Placental epithelial cell (primary cell): ENCODE measurements around the gene FBXO17. TPM values are rescaled to one million over a fixed set of nuclear protein-coding genes. Genes with fewer than 3 reads are reported as not detected.

Experiments
- total RNA-seq: library from RNA; depleted of rRNA; stranded (reverse); fragments of >200 nt; gene quantifications from 2 replicates; pipeline ENCODE4 v1.2.3, GENCODE V29; 2012

Gene FBXO17, protein sequence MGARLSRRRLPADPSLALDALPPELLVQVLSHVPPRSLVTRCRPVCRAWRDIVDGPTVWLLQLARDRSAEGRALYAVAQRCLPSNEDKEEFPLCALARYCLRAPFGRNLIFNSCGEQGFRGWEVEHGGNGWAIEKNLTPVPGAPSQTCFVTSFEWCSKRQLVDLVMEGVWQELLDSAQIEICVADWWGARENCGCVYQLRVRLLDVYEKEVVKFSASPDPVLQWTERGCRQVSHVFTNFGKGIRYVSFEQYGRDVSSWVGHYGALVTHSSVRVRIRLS
- total RNA-seq, result 10.8 and 11.8 TPM in 2 replicates

DNA sequence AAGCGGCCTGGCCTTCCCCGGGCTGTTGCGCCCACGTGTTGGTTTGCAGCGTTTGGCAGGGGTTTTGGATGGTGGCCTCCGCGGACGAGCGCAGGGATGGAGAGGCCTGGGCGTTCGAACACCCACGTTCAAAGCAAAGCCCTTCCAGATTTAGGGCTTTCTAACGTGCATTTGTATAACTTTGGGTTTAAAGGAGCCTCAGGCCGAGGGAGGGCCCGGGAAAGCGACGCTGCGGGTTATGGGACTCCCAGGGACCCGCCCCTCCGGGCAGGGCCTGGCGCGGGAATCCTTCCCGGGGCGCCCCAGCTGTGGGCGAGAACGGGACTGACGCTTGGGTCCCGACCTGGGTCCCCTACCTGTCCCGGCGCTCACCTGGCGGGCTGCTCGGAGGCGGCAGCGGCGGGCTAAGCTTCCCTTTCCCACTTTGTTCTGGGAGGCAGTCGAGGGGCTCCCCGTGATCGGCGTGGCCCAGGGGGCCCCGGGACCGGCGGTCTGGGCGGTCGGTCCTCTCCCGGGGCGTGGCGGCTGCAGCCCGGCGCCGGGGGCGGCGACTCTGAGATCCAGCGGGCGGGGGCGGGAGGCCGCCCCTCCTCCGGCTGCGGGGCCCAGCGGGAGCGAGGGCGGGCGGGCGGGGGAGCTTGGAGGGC, at the start of gene FBXO17:
FBXO17 (minus strand) TSS at position 529 of the 647 bp plus-strand sequence. CDS start 25,423 bp downstream, outside the sequence.

DNA sequence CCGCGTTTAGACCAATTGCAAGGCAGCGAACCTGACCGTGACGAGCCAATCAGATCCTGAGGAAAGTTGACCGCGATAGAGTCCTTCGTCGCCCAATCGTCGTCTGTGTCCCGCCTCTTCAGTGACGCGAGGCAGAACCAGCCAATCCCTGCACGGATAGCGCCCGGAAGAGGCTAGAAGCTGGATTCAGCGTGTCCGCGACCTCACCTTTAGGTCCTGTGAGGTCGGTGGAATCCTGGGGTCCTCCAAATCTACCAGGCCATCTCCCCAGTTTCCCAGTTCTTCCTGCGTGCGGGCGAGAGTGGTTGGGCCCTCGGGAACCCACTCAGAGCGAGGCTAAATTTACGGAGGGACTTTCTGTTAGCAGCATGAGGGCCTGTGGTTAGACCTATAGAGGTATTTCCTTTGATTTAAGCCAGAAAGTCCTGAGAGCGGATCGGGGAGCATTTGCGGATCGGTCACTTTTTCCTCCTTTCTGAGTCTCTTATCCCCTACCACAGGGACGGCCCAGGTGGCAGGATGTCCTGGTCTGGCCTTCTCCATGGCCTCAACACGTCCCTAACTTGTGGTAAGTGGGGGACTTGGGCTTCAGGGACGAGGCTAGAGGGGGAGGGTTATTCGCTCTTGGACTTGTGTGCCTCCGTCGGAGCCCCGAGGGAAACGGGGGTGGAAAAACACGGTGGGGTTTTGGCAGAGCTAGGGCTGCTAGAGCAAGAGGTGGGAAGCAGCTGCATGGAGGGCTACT, 44.6 kb downstream of the FBXO17 start, which contains the start of gene MRPS12:
MRPS12 (plus strand) TSS at position 169 of the 745 bp plus-strand sequence; CDS start at position 520, 351 bp downstream.

DNA sequence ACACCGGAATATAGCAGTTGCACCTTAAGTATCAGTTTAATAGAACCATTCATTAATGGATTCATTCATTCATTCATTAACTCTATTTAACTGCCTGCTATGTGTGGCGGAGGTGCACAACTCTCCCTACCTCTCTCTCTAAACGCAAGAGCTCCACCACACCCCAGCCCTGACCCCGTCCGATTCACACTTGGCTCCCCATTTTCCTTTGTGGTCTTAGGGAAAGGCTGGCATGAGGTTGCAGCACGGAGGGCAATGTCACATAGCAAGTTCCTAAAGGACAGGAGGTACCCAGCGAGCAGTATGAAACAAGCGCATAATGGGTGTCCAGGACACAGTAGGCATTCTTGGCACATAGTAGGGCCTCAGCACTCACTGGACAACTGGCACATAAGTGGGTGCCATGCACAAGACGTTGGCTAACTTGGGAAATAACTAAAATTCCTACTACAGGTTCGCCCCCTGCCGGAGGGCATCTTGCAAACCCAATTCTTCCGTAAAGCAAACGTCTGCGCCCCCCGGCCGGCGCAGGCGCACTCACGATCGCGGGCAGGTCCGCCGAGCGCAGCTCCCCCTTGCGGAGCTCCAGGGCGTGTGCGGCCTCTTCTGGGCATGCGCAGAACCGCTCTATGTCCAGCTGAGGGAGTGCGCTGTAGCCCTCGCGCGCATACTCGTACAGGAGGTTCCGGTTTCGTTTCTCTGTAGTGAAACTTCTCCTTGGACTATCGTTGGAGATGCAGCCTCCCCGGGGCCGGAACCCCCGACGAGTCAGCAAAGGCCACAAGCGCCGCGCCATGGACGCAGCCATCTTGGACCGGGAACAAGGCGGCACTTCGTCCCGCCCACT, 45.4 kb downstream of the FBXO17 start, which contains the start of gene SARS2:
SARS2 (minus strand) TSS at position 835 of the 847 bp plus-strand sequence; CDS start at position 808, 27 bp downstream.

DNA sequence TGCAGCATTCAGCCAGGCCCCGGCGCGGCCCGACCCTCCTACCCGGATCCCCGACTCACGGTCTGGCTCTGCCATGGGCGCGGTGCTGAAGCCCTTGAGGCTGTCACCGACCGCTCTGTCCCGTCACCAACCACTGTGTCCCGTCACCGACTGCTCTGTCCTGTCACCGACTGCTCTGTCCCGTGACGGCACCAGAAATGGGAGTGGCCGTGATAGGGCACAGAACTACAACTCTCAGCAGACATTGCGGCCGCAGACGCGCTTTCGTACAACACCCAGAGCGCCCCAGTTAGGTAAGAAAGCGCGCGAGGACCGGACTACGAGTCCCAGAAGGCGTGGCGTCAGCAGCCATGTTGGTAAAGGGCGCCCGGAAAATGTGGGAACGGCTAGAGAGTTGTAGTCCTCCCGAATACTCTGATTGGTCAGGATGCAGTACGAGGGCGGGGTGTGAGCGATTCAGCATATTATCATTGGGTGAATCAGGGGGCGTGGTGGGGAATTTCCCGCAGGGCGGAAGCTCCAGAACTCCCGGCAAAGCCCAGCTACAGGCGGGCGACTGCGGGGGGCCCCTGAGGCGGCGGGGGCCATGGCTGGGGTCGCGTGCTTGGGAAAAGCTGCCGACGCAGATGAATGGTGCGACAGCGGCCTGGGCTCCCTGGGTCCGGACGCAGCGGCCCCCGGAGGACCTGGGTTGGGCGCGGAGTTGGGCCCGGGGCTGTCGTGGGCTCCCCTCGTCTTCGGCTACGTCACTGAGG, 75.9 kb downstream of the FBXO17 start, which contains the start of the genes NFKBIB and SIRT2:
NFKBIB (plus strand) TSS at position 523 of the 755 bp plus-strand sequence; CDS start at position 587, 64 bp downstream.
SIRT2 (minus strand) TSS at position 172 of the 755 bp plus-strand sequence; CDS start at position 75, 97 bp downstream.

Other genes starting within 250 kb of the FBXO17 start
- gene CAPN12, start 231.3 kb downstream of the FBXO17 start, total RNA-seq, result 3.0 and 4.3 TPM in 2 replicates
- gene LGALS7, start 202.2 kb downstream of the FBXO17 start, total RNA-seq, result 0.79 TPM in 1 of 2 replicates, not detected in the other
- gene LGALS7B, start 186.5 kb downstream of the FBXO17 start, total RNA-seq, result 3.5 TPM in 1 of 2 replicates, not detected in the other
- gene LGALS4, start 162.8 kb downstream of the FBXO17 start, total RNA-seq, result not detected in 2 replicates
- 69.9 and 95.8 TPM in 2 replicates for gene ECH1, start 143.9 kb downstream of the FBXO17 start, total RNA-seq
- gene HNRNPL, start 125.8 kb downstream of the FBXO17 start, total RNA-seq, result 179 and 332 TPM in 2 replicates
- gene RINL, start 97.5 kb downstream of the FBXO17 start, total RNA-seq, result 3.6 and 19.2 TPM in 2 replicates
- 48.3 and 50.6 TPM in 2 replicates for gene SIRT2, start 76.1 kb downstream of the FBXO17 start, total RNA-seq
- gene NFKBIB, start 75.8 kb downstream of the FBXO17 start, total RNA-seq, result 8.2 and 15.3 TPM in 2 replicates
- gene CCER2, start 63.6 kb downstream of the FBXO17 start, total RNA-seq, result not detected in 2 replicates
- gene SARS2, start 45.0 kb downstream of the FBXO17 start, total RNA-seq, result 21.2 and 44.9 TPM in 2 replicates
- gene MRPS12, start 44.8 kb downstream of the FBXO17 start, total RNA-seq, result 21.6 and 23.6 TPM in 2 replicates
- 1.2 and 9.5 TPM in 2 replicates for gene FBXO27, start 56.8 kb upstream of the FBXO17 start, total RNA-seq
- 0.22 and 0.39 TPM in 2 replicates for gene ACP7, start 108.6 kb upstream of the FBXO17 start, total RNA-seq
- 15.7 and 17.3 TPM in 2 replicates for gene PAK4, start 150.0 kb upstream of the FBXO17 start, total RNA-seq
- not detected in 2 replicates for gene NCCRP1, start 221.2 kb upstream of the FBXO17 start, total RNA-seq
- gene SYCN, start 228.5 kb upstream of the FBXO17 start, total RNA-seq, result not detected in 2 replicates